ENCODE results near the gene PRKAG1.
A peak's percentile ranks its signal among the peaks of the same experiment; 100 is the strongest.

The PRKAG1 gene

DNA sequence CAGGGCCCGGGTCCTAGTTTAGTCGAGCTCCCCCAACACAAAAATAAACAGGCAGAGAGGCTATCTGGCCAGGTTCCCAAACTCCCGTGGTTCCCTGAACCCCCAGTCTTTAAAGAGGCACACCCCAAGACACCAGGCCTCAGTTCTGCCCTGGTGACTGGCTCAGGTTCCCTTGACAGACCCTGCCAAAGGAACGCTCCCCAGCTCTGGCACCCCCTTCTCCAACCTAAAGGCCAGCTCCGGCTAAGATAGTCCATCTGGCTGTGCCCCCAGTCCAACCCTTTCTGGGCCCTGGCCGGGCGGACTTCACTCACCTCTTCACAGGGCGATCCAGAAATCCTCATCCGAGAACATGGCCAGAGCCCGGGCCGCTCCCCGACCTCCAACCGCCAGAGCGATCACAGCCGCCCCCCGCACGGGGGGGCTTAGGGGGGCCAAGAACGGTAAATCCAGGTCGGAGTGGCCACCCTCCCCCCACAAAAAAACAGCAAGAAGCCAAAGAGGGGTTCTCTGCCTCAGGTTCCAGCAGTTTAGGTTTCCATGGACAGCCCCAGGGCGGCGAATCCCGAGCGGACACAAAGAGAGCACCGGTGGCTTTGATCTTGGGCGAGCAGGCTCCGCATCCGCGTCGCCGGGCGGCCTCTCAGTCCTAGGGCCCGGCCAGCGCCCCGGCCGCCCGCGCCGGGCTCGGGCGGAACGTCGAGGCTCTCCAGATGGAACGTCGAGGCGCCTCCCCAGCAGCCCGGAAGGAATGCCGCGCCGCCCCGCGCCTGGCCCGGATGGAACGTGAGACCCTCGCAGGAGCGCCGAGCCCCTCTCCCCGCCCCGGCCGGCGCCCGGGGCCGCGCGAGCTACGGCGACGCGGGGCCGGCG, 41.0 kb upstream of the PRKAG1 start:
- H3K4me3 ChIP-seq (ENCODE audit: control insufficient read depth, low read depth, low read length) = peak overlapping the region; percentile 91
- DNase-seq (ENCODE audit: low read depth) = no peak
- TF ChIP-seq, protein P1, sequence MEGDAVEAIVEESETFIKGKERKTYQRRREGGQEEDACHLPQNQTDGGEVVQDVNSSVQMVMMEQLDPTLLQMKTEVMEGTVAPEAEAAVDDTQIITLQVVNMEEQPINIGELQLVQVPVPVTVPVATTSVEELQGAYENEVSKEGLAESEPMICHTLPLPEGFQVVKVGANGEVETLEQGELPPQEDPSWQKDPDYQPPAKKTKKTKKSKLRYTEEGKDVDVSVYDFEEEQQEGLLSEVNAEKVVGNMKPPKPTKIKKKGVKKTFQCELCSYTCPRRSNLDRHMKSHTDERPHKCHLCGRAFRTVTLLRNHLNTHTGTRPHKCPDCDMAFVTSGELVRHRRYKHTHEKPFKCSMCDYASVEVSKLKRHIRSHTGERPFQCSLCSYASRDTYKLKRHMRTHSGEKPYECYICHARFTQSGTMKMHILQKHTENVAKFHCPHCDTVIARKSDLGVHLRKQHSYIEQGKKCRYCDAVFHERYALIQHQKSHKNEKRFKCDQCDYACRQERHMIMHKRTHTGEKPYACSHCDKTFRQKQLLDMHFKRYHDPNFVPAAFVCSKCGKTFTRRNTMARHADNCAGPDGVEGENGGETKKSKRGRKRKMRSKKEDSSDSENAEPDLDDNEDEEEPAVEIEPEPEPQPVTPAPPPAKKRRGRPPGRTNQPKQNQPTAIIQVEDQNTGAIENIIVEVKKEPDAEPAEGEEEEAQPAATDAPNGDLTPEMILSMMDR (conservative IDR thresholded peaks at IDR 0.05; ENCODE audit: control insufficient read depth, insufficient read depth, low read depth, low read length) = no peak

DNA sequence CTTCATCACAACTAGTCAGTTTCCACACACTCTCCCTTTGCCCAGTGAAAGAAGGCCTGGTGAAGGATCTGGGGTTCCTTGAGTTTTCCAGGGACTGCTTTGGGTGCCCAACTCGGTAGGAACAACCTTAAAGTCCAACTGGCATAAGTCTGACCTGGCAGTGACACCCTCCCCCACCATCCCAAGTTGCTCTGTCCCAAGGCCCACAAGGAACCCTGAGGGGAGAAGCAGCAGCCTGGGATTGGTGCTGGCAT, 40.4 kb upstream of the PRKAG1 start:
- peak overlapping the region; percentile 91 for H3K4me3 ChIP-seq (ENCODE audit: control insufficient read depth, low read depth, low read length)
- DNase-seq (ENCODE audit: low read depth) = no peak
- TF ChIP-seq, protein P1 (conservative IDR thresholded peaks at IDR 0.05; ENCODE audit: control insufficient read depth, insufficient read depth, low read depth, low read length) = no peak

DNA sequence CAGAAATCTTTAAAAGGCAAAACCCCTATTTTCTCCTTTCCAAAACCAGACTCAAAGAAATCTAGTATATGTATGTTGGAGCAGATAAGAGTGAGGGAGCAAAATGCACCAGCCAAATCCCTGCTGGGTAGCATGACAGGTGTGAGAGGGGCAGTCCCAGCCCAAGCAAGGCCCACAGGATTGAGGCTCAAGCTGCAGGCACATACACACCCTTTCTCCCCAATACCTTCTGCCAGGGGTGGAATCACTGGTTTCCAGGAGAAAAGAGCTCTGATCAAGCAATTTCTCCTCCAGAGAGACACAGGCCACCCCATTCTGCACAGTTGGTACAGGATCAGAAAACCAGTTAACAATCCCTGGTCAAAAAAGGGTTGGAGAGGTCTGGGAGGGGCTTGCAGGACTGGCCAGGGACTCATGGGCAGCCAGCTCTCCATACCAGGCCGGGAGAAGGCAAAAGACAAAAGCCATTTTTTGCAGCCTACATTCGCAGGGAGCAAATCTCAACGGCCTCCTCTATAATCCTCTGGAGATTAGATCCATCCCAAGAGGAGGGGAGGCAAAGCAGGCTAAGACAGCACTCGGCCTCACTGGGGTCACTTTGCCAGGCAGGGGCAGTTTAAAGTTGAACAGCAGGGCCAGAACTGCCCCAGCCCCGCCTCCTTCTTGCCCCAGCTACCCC, 39.9 kb upstream of the PRKAG1 start:
- H3K4me3 ChIP-seq (ENCODE audit: control insufficient read depth, low read depth, low read length) = peak overlapping the region; percentile 91
- no peak for DNase-seq (ENCODE audit: low read depth)
- TF ChIP-seq, protein P1 (conservative IDR thresholded peaks at IDR 0.05; ENCODE audit: control insufficient read depth, insufficient read depth, low read depth, low read length) = no peak

DNA sequence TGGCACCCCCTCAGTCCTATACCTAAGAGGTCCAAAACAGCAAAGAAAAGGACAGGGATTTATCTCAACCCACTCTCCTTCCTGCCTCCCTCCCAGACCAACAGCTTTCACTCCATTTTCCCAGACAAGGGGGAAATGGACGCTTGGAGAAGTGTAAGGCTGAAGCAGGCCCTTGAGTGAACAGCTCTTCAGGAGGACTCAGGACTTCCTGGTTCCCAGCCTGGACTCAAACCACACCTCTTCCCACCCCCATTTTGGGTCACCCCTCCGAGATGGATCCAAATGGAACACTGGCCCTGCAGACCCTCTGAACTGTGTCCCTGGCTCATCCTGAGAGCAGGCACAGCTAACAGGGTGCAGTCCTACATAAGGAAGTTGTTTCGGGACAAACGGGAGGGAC, 39.3 kb upstream of the PRKAG1 start:
- peak overlapping the region; percentile 91 for H3K4me3 ChIP-seq (ENCODE audit: control insufficient read depth, low read depth, low read length)
- TF ChIP-seq, protein P1 (conservative IDR thresholded peaks at IDR 0.05; ENCODE audit: control insufficient read depth, insufficient read depth, low read depth, low read length) = no peak
- no peak for DNase-seq (ENCODE audit: low read depth)

DNA sequence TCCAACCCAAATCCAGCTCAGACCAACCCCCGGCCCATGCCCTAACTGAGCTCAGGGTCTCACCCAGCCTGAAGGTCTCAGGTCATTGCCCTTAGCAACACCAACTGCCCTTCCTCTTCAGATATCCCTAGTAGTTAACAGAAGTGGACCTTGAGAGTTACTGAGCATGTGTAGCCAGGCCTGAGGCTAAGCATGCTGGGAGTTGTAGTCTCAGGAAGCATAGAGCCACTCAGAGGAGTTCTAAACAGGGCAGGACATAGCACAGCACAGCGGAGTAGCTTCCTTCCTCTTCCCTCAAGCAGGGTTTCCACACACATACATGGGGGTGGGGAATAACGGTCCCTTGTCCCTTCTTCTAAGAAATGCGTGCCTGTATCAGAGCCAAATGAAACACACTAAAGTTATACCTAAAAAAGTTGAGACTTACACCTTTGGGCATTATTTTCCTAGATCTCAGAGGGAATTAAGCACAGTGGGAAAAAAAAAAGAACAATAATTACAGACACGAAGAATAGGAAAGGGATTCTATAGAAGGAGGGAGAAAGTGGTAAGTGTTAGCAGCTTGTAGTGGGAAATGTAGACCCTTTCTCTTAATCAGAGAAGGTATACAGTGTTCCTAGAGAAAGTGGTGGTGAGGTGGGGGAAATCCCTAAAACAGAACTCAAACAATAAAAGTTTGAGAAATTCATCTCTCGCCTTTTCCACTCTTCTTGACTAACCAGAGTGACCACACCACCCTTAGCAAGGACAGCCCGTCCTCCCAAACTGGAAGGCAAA, 37.6 kb upstream of the PRKAG1 start:
- H3K4me3 ChIP-seq (ENCODE audit: control insufficient read depth, low read depth, low read length) = peak overlapping the region; percentile 91
- DNase-seq (ENCODE audit: low read depth) = peak; percentile 86

DNA sequence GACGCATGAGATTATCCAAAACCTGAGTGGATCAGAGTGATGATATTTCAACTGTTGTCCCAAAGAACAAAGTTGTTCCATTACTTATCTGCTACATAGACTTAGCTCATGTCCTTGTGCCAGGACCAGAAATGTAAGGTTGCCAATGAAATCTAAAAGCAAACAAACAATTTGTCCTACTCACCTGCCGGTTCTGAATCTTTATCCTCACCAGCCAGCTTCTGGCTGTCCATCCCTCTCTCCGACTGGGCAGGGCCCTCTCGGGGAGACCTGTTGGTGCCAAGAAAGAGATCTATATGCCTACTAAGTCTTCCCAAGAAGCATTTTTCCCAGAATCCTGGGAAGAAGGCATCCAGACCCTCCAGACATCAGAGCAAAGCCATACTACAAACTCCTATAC, 36.5 kb upstream of the PRKAG1 start:
- no peak for DNase-seq (ENCODE audit: low read depth)
- TF ChIP-seq, protein P1 (conservative IDR thresholded peaks at IDR 0.05; ENCODE audit: control insufficient read depth, insufficient read depth, low read depth, low read length) = no peak
- H3K4me3 ChIP-seq (ENCODE audit: control insufficient read depth, low read depth, low read length) = no peak overlapping the region

More for the DNA sequence above, 37.6 kb upstream of the PRKAG1 start:
- TF ChIP-seq, protein P1 (conservative IDR thresholded peaks at IDR 0.05; ENCODE audit: control insufficient read depth, insufficient read depth, low read depth, low read length) = no peak
